HUES64 (cell line): ENCODE measurements around the gene NT5C1B. TPM values are rescaled to one million over a fixed set of nuclear protein-coding genes. Genes with fewer than 3 reads are reported as not detected.
"Not testable (repeated sequence)": the region's sequence is repeated elsewhere in the genome, so short reads cannot be mapped to it uniquely, and the experiment has no call there.

Experiments used
- H3K27ac ChIP-seq: 2 replicates; pipeline ENCODE4 v1.7.0; 2013; ENCODE audit warnings: low read depth, low read length, inconsistent platforms
- H3K27me3 ChIP-seq: 2 replicates; pipeline ENCODE4 v1.6.1; 2013; ENCODE audit warnings: mild to moderate bottlenecking, low read length; ENCODE audit not compliant: insufficient read depth
- H3K36me3 ChIP-seq: 2 replicates; pipeline ENCODE4 v1.6.1; 2013; ENCODE audit warnings: mild to moderate bottlenecking, low read length; ENCODE audit not compliant: insufficient read depth
- H3K4me1 ChIP-seq: 2 replicates; pipeline ENCODE4 v1.6.1; 2013; ENCODE audit warnings: mild to moderate bottlenecking, low read length, moderate library complexity; ENCODE audit not compliant: insufficient read depth
- H3K4me3 ChIP-seq: 2 replicates; pipeline ENCODE4 v1.5.1; 2013; ENCODE audit warnings: mild to moderate bottlenecking, low read length, moderate library complexity
- H3K9ac ChIP-seq: 2 replicates; pipeline ENCODE4 v1.6.1; 2013; ENCODE audit warnings: mild to moderate bottlenecking, low read depth, low read length
- H3K9me3 ChIP-seq: 2 replicates; pipeline ENCODE4 v1.6.1; 2013; ENCODE audit warnings: low read depth, low read length; ENCODE audit not compliant: insufficient read depth
- WGBS: fragments of 150-250, 120-280 bp; methylation state at CpG from one replicate; pipeline ENCODE4 v1.1.7; 2013; ENCODE audit warnings: missing lambda C conversion rate; 5-methylcytosine and 5-hydroxymethylcytosine counted together
- polyA plus RNA-seq, 2 experiments: library from polyadenylated mRNA; stranded (reverse); fragments of 50-300 nt; gene quantifications; one replicate each; pipeline ENCODE4 v1.2.3, GENCODE V29; 2013

The NT5C1B gene
- not detected for polyA plus RNA-seq (2013, experiment 1 of 2)
- not detected for polyA plus RNA-seq (2013, experiment 2 of 2)

- Histone ChIP-seq H3K4me3 (no peak within 1 kb of the TSS), H3K27ac (no peak within 1 kb of the TSS), H3K27me3 (no peaks in the 10 kb centered on the region), H3K36me3 (no peaks in the 10 kb centered on the region), H3K4me1 (no peaks in the 10 kb centered on the region), H3K9ac (no peak within 1 kb of the TSS), H3K9me3 (no peaks in the 10 kb centered on the region)
- no CpG with 5 or more reads among the region's 1 CpG for WGBS
Measured at GRCh38 chr2:18589354-18589753, at the start of gene NT5C1B. TSS of gene NT5C1B (minus strand) at chr2:18589569. CDS start at chr2:18589468, 101 bp downstream.

DNA sequence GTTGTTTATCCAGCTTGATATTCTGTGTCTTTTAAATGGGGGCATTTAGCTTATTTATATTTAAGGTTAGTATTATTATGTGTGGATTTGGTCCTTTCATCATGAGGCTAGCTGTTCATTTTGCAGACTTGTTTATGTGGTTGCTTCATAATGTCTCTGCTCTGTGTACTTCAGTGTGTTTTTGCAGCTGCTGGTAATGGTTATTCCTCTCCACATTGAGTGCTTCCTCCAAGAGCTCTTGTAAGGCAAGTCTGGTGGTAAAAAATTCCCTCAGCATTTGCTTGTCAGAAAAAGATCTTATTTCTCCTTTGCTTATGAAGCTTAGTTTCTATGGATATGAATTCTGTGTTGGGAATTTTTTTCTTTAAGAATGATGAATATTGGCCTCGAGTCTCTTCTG is 47.8 kb upstream of the NT5C1B start:
- no peak overlapping the region for H3K4me3 ChIP-seq
- 72% methylated on average over 1 of the region's 1 CpG for WGBS

DNA sequence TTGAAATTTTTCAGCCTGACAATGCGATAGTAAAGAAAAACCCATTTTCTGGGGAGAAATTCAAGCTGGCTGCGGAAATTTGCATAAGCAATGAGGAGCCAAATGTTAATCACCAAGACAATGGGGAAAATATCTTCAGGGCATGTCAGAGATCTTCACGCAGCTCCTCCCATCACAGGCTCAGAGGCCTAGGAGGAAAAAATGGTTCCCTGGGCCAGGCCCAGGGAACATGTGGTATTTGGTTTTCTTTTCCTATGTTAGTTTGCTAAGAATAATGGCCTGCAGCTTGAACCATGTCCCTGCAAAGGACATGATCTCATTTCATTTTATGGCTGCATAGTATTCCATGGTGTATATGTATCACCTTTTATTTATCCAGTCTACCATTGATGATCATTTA is 43.3 kb upstream of the NT5C1B start:
- H3K4me3 ChIP-seq, H3K4me1 ChIP-seq, H3K9ac ChIP-seq, H3K27ac ChIP-seq, H3K27me3 ChIP-seq, H3K36me3 ChIP-seq: not testable (repeated sequence)
- peaks cover 36% of the 10 kb centered on the region for H3K9me3 ChIP-seq
- WGBS, result 93% methylated on average over 3 of the region's 3 CpGs

More for the DNA sequence above, 47.8 kb upstream of the NT5C1B start:
- Histone ChIP-seq H3K36me3 (no peaks in the 10 kb centered on the region), H3K4me1 (no peaks in the 10 kb centered on the region), H3K27ac (no peak overlapping the region), H3K9me3 (peaks cover 32% of the 10 kb centered on the region), H3K9ac (no peak overlapping the region), H3K27me3 (no peaks in the 10 kb centered on the region)

DNA sequence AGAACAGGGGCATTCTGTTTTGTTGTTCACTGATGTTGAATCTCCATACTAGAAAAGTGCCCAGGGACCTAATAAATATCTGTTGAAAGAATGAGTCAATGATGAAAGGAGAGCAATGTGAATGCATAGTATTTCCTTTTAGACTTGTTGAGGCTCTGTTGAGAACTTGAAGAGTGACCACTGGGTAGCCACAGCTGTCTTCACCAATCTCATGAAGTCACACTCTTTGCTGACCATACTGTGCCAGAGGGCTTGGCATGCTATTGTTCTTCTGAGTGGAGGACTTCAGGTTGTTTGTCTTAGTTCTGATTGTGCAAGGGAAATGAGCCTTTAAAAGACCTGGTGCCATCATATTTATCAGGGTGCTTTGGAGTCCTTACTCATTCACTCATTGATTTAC is 41.6 kb upstream of the NT5C1B start:
- Histone ChIP-seq H3K9me3 (peaks cover 25% of the 10 kb centered on the region), H3K4me1 (no peaks in the 10 kb centered on the region), H3K36me3 (no peaks in the 10 kb centered on the region), H3K4me3 (no peak overlapping the region), H3K9ac (no peak overlapping the region), H3K27ac (no peak overlapping the region), H3K27me3 (no peaks in the 10 kb centered on the region)

GRCh38 chr2:18630541-18630940 is 41.2 kb upstream of the NT5C1B start:
- H3K27ac ChIP-seq, result no peak overlapping the region
- H3K36me3 ChIP-seq, result no peaks in the 10 kb centered on the region
- H3K4me1 ChIP-seq, result no peaks in the 10 kb centered on the region
- H3K9me3 ChIP-seq, result peaks cover 24% of the 10 kb centered on the region
- H3K4me3 ChIP-seq, result no peak overlapping the region
- WGBS, result 83% methylated on average over 1 of the region's 1 CpG
- H3K9ac ChIP-seq, result no peak overlapping the region
- no peaks in the 10 kb centered on the region for H3K27me3 ChIP-seq

DNA sequence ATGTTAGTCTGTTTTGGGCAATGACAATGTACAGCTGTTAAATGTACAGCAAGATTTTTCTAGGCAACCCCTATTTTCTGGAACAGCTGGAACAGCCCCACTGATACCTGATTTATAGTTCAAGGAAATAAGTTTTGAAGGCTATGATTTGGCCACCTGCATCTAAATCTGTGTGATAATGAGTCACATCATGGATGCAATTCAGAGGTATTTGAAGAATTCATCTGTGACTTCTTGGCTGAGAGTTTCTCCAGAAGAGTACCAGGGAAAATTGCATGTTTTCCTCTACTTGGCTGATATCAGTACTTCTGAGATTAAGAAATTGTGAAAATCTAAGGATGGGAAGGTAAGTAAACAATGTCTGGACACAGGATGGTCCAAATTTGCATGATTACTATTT is 40.7 kb upstream of the NT5C1B start:
- Histone ChIP-seq H3K9me3 (peaks cover 24% of the 10 kb centered on the region), H3K27ac (no peak overlapping the region), H3K27me3 (no peaks in the 10 kb centered on the region), H3K4me1 (no peaks in the 10 kb centered on the region), H3K9ac (no peak overlapping the region), H3K36me3 (no peaks in the 10 kb centered on the region), H3K4me3 (no peak overlapping the region)

DNA sequence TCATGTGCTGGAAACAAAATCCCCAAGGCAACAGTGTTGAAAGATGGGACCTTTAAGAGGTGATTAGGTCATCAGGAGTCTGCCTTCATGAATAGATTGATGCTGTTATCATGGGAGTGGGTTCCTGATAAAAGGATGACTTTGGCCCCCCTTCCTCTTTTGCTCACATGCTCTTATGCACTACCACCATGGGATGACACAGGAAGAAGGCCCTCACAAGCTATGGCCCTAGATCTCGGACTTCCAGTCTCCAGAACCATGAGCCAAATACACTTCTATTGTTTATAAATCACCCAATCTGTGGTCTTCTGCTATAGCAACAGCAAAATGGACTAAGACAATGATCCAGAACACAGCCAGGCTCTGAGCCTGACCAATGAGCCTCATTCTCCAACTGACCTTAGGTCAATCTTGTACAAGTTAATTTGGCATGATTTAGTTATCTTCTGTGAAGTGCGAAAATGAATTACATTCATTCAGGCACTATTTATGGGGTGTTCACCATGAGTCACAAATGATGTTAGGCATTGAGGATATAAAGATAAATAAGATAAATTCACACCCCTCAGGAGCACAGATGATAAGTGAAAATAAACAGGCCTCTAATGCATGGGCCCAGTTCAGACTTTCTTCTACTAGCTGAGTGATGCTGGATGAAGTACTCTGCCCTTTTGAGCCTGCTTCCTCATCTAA is 37.7 kb upstream of the NT5C1B start:
- Histone ChIP-seq H3K4me3 (no peak overlapping the region), H3K36me3 (no peaks in the 10 kb centered on the region), H3K4me1 (no peaks in the 10 kb centered on the region), H3K9ac (no peak overlapping the region), H3K9me3 (peaks cover 3% of the 10 kb centered on the region; the same call in 1 of the 2 replicates), H3K27me3 (no peaks in the 10 kb centered on the region), H3K27ac (no peak overlapping the region)
- WGBS, result 93% methylated on average over 2 of the region's 2 CpGs

- 92% methylated on average over 1 of the region's 2 CpGs for WGBS
- Histone ChIP-seq H3K4me1 (no peaks in the 10 kb centered on the region), H3K9ac (no peak overlapping the region)
Measured at GRCh38 chr2:18626256-18626668, 36.9 kb upstream of the NT5C1B start.

DNA sequence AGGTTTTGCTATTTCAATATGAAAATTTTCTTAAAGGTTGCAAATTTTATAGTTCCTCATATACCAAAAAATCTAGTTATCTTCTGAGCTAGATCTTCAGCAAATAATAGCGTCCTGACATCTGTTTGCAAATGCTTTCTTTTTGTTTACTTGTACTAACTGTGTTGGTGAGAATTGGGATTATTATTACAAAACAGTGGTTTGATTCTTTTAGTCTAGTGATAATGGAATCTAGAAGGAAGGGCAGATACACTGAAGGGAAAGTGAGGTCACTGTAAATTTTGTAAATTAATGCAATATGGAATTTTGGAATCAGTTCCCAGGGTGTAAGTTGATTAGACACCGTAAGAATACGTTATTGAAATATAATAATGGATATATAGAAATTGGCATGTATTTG is 36.2 kb upstream of the NT5C1B start:
- Histone ChIP-seq H3K27me3 (no peaks in the 10 kb centered on the region), H3K4me1 (no peaks in the 10 kb centered on the region), H3K9ac (no peak overlapping the region), H3K27ac (no peak overlapping the region), H3K4me3 (no peak overlapping the region), H3K36me3 (no peaks in the 10 kb centered on the region), H3K9me3 (no peaks in the 10 kb centered on the region)
- 74% methylated on average over 3 of the region's 3 CpGs for WGBS

More at GRCh38 chr2:18626256-18626668, 36.9 kb upstream of the NT5C1B start:
- no peaks in the 10 kb centered on the region for H3K9me3 ChIP-seq
- H3K36me3 ChIP-seq, result no peaks in the 10 kb centered on the region
- no peak overlapping the region for H3K4me3 ChIP-seq
- no peaks in the 10 kb centered on the region for H3K27me3 ChIP-seq
- H3K27ac ChIP-seq, result no peak overlapping the region

GRCh38 chr2:18623782-18624181 is 34.4 kb upstream of the NT5C1B start:
- H3K9me3 ChIP-seq, result no peaks in the 10 kb centered on the region
- H3K36me3 ChIP-seq, result no peaks in the 10 kb centered on the region
- no peaks in the 10 kb centered on the region for H3K4me1 ChIP-seq
- H3K27ac ChIP-seq, result no peak overlapping the region
- no peaks in the 10 kb centered on the region for H3K27me3 ChIP-seq
- no peak overlapping the region for H3K4me3 ChIP-seq
- H3K9ac ChIP-seq, result no peak overlapping the region

DNA sequence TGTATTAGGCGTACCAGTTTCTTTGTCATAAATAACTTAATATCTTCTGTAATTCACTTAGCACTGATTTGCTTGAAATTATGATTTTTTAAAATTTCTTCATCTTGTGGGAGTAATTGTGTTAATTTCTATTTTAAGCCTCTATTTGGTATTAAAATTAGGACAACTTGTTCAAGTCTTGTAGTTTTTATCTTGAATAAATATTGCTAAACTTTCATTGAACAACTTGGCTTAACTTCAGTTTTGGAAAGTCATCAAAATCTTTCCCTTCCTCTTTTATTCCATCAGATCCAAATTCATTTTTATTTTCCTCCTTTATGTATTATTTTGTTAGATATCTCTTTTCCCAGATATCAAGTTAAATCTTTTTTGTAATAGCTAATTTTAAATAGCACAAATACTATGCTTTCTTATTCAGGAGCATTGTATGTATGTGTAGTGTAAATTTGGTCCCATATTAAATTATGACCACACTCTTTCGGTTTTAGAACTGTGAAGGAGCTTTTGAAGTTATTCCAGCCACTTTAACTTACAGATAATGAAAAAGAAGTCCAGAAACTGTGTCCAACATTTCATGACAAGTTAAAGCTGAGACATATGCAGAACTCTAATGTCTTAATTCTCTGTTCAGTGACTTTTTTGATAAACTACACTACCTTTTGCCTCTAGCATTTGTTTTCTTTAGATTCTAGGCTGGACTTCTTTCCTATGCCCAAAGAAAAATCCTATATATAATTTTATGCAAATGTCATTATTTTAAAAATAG is 31.7 kb upstream of the NT5C1B start:
- no peaks in the 10 kb centered on the region for H3K27me3 ChIP-seq
- 0 out of 2 replicates have a peak, but pooled peaks cover 2% of the 10 kb centered on the region for H3K9me3 ChIP-seq
- no peak overlapping the region for H3K27ac ChIP-seq
- 88% methylated on average over 1 of the region's 2 CpGs for WGBS
- H3K9ac ChIP-seq, result no peak overlapping the region
- no peaks in the 10 kb centered on the region for H3K36me3 ChIP-seq
- H3K4me1 ChIP-seq, result no peaks in the 10 kb centered on the region
- H3K4me3 ChIP-seq, result no peak overlapping the region
